Gastrocnemius medialis (tissue), 4 donors: Measurements from ENCODE around the gene AFF1. TPM values are rescaled to one million over a fixed set of nuclear protein-coding genes. Genes with fewer than 3 reads are reported as not detected.
"Not testable (repeated sequence)": the region's sequence is repeated elsewhere in the genome, so short reads cannot be mapped to it uniquely, and the experiment has no call there.

Source experiments
- ATAC-seq, 2 donors: fragments of 150-250 bp; one replicate each; pipeline ENCODE4 v1.9.1; 2016
- DNase-seq, 2 donors: peaks; one replicate each; pipeline ENCODE4 v3.0.0-alpha.2; 2019
- H3K27ac ChIP-seq, 4 donors: fragments of 200-600 bp; sonication (generic); 1 replicate in 1 of 4; 2 replicates in 3 of 4; pipeline ENCODE4 v1.5.1; 2016 to 2018; ENCODE audit warnings: mild to moderate bottlenecking in 2 of 4, moderate library complexity in 1 of 4
- H3K27me3 ChIP-seq, 3 donors: fragments of 200-600 bp; sonication (generic) in 2 of 3; 1 replicate in 1 of 3; 2 replicates in 2 of 3; pipeline versions ENCODE4 v1.5.1 to v1.6.0; 2016 to 2019; ENCODE audit warnings: mild to moderate bottlenecking in 1 of 3, moderate library complexity in 1 of 3
- H3K36me3 ChIP-seq, 2 donors: fragments of 200-600 bp; sonication (generic) in 1 of 2; one replicate each; pipeline ENCODE4 v1.5.1; 2017 to 2018
- H3K4me1 ChIP-seq, 2 donors: fragments of 200-600 bp; sonication (generic) in 1 of 2; one replicate each; pipeline ENCODE4 v1.5.1; 2016 to 2017; ENCODE audit warnings: mild to moderate bottlenecking in 2 of 2
- H3K4me3 ChIP-seq, 4 donors: fragments of 200-600 bp; sonication (generic) in 3 of 4; 1 replicate in 1 of 4; 2 replicates in 3 of 4; pipeline ENCODE4 v1.5.1; 2016 to 2019; ENCODE audit warnings: mild to moderate bottlenecking in 2 of 4
- H3K9me3 ChIP-seq, 3 donors: fragments of 200-600 bp; sonication (generic) in 2 of 3; 1 replicate in 1 of 3; 2 replicates in 2 of 3; pipeline ENCODE4 v1.5.1; 2016 to 2019
- POLR2A ChIP-seq, 2 donors: fragments of 450-650 bp; IDR thresholded peaks; one replicate each; pipeline ENCODE4 v1.6.1; 2017; ENCODE audit warnings: antibody characterized with exemption in 2 of 2, mild to moderate bottlenecking in 2 of 2, moderate library complexity in 2 of 2
- in situ Hi-C, 4 donors: fragments of 200-750 bp; cut with MboI; loops; one replicate each; pipeline versions ENCODE4 v1.15.0 to v1.8.0; 2017; ENCODE audit warnings: low sequenced_read_pairs in 4 of 4
- intact Hi-C: fragments of 100-400 bp; cut with DNase I; formaldehyde crosslinking; loops from one replicate; pipeline ENCODE4 v1.15.1; 2023; ENCODE audit warnings: low total_unique reads
- total RNA-seq, 4 donors: library from RNA; depleted of rRNA; stranded (reverse); fragments of >200 nt; gene quantifications; one replicate each; pipeline versions ENCODE4 v1.1.0 to v1.2.3, GENCODE V29; 2016
- TF ChIP-seq, protein P1 (sequence below), 5 experiments: fragments of 450-650 bp in 3 of 5; fragments of 200-600 bp in 2 of 5; sonication (generic) in 2 of 5; IDR thresholded peaks in 4 of 5; conservative IDR thresholded peaks in 1 of 5; 1 replicate in 4 of 5; 2 replicates in 1 of 5; pipeline ENCODE4 v1.5.1; 2016 to 2019; ENCODE audit warnings: antibody characterized with exemption in 5 of 5, mild to moderate bottlenecking in 3 of 5, moderate library complexity in 3 of 5

Gene AFF1
- total RNA-seq, 4 donors from 2014 or later = 142 to 265 (median 197) TPM

DNA sequence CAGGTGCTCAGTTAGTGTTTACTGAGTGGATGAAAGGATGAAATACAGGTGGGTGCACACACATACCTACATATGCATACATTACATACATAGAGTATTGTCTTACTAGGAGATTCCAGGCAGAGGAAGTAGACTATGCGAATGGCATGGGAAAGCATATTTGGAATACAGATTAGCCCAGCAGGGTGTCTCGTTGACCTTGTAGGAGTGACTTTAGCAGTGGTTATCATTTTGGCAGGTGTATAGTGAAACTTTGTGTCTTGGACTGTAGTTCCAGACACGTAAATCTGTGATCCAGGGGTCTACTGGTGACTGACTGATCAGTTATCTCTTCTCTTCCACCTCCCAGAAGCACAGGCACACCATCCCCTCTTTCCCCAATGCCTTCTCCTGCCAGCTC, 199.3 kb downstream of the AFF1 start:
- in situ Hi-C loops (loop anchor here in 1 of 4 donors (25.0 kb wide), 1 partner anchor 328 kb away; no protein-coding TSS in a partner anchor), intact Hi-C loops (no loop called here)
- ATAC-seq (no peak), DNase-seq (no peak)
- no peaks in the 10 kb centered on the region for H3K27me3 ChIP-seq
- peaks cover 9 to 11% of the 10 kb centered on the region in 2 donors for H3K4me1 ChIP-seq
- no peak overlapping the region for H3K4me3 ChIP-seq
- H3K9me3 ChIP-seq = no peaks in the 10 kb centered on the region
- H3K36me3 ChIP-seq = peaks cover 8 to 94% of the 10 kb centered on the region in 2 donors
- H3K27ac ChIP-seq = no peak overlapping the region
- no peak for TF ChIP-seq POLR2A (IDR thresholded peaks at IDR 0.05)
- TF ChIP-seq, protein P1, sequence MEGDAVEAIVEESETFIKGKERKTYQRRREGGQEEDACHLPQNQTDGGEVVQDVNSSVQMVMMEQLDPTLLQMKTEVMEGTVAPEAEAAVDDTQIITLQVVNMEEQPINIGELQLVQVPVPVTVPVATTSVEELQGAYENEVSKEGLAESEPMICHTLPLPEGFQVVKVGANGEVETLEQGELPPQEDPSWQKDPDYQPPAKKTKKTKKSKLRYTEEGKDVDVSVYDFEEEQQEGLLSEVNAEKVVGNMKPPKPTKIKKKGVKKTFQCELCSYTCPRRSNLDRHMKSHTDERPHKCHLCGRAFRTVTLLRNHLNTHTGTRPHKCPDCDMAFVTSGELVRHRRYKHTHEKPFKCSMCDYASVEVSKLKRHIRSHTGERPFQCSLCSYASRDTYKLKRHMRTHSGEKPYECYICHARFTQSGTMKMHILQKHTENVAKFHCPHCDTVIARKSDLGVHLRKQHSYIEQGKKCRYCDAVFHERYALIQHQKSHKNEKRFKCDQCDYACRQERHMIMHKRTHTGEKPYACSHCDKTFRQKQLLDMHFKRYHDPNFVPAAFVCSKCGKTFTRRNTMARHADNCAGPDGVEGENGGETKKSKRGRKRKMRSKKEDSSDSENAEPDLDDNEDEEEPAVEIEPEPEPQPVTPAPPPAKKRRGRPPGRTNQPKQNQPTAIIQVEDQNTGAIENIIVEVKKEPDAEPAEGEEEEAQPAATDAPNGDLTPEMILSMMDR (IDR thresholded peaks at IDR 0.05 in 4 of 5, conservative IDR thresholded peaks at IDR 0.05 in 1 of 5) = no peak

DNA sequence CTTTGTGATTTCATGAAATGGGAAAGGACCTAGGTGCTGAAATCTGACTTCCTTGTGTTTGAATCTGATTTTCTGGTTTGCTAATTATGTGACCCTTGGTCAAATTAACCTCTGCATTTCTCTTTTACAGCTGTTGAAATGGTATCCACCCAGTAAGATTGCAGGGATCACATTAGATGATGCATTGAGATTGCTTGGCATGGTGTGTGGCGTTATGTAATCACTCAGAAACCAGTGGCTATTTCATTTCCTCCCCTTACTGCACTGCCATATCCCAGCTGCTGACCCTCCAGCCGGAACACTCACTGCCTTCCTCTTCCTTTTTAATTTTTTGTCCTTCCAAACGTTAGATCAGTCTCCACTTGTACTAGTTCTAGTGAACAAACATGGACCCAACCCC, 206.6 kb downstream of the AFF1 start:
- H3K36me3 ChIP-seq = peaks cover 0 to 55% of the 10 kb centered on the region in 2 donors

GRCh38 chr4:87144356-87144755, 209.5 kb downstream of the AFF1 start:
- Histone ChIP-seq H3K9me3 (no peaks in the 10 kb centered on the region), H3K4me3 (no peak overlapping the region), H3K27me3 (no peaks in the 10 kb centered on the region), H3K27ac (no peak overlapping the region), H3K4me1 (peaks cover 0 to 9% of the 10 kb centered on the region in 2 donors), H3K36me3 (peaks cover 0 to 26% of the 10 kb centered on the region in 2 donors)
- ATAC-seq (no peak), DNase-seq (no peak)
- intact Hi-C loops (no loop called here), in situ Hi-C loops (loop anchor here in 1 of 4 donors (25.0 kb wide), 1 partner anchor 318 kb away; no protein-coding TSS in a partner anchor)
- TF ChIP-seq, protein P1 (IDR thresholded peaks at IDR 0.05 in 4 of 5, conservative IDR thresholded peaks at IDR 0.05 in 1 of 5) = no peak
- TF ChIP-seq POLR2A (IDR thresholded peaks at IDR 0.05) = no peak

More for the DNA sequence above, 206.6 kb downstream of the AFF1 start:
- in situ Hi-C loops (loop anchor here in 1 of 4 donors (25.0 kb wide), 1 partner anchor 321 kb away; no protein-coding TSS in a partner anchor), intact Hi-C loops (no loop called here)
- H3K4me3 ChIP-seq = no peak overlapping the region
- no peaks in the 10 kb centered on the region for H3K27me3 ChIP-seq
- H3K9me3 ChIP-seq = no peaks in the 10 kb centered on the region
- TF ChIP-seq, protein P1 (IDR thresholded peaks at IDR 0.05 in 4 of 5, conservative IDR thresholded peaks at IDR 0.05 in 1 of 5) = no peak
- no peak for TF ChIP-seq POLR2A (IDR thresholded peaks at IDR 0.05)
- H3K4me1 ChIP-seq = peaks cover 0 to 9% of the 10 kb centered on the region in 2 donors
- ATAC-seq = peak in 1 of 2 donors; percentile 43
- DNase-seq = no peak
- no peak overlapping the region for H3K27ac ChIP-seq

GRCh38 chr4:87145934-87146333, 211.1 kb downstream of the AFF1 start:
- H3K27ac ChIP-seq, H3K4me3 ChIP-seq, DNase-seq, H3K9me3 ChIP-seq, H3K4me1 ChIP-seq, intact Hi-C loops, ATAC-seq, H3K27me3 ChIP-seq: not testable (repeated sequence)
- peaks cover 0 to 17% of the 10 kb centered on the region in 2 donors for H3K36me3 ChIP-seq
- in situ Hi-C loops = loop anchor here in 1 of 4 donors (25.0 kb wide), 1 partner anchor 316 kb away; no protein-coding TSS in a partner anchor

DNA sequence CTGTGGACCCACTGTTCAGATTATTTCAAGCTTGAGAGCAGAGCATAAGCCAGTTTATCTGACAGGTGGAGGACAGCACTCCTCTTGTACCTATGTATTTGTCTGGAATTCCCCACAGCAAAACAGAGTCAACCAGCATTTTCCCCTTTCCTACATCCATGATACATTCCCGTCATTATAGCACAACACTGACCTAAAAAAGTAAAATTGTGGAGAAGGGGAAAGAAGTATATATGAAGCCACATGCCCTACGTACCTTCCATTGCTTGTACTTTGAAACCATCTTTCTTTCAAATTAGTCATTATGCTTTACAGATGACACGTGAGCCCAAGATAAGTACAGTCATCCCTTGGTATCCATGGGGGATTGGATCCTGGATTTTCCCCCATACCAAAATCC, 212.3 kb downstream of the AFF1 start:
- no peak overlapping the region for H3K27ac ChIP-seq
- H3K4me3 ChIP-seq = no peak overlapping the region
- DNase-seq (no peak), ATAC-seq (no peak)
- no peaks in the 10 kb centered on the region for H3K9me3 ChIP-seq
- in situ Hi-C loops = loop anchor here in 1 of 4 donors (25.0 kb wide), 1 partner anchor 315 kb away; no protein-coding TSS in a partner anchor
- intact Hi-C loops = no loop called here
- H3K27me3 ChIP-seq = no peaks in the 10 kb centered on the region
- peaks cover 0 to 13% of the 10 kb centered on the region in 2 donors for H3K36me3 ChIP-seq
- TF ChIP-seq, protein P1 (IDR thresholded peaks at IDR 0.05 in 4 of 5, conservative IDR thresholded peaks at IDR 0.05 in 1 of 5) = no peak
- TF ChIP-seq POLR2A (IDR thresholded peaks at IDR 0.05) = no peak
- no peaks in the 10 kb centered on the region for H3K4me1 ChIP-seq
